ENCODE measurements around the gene CASS4. TPM values are rescaled to one million over a fixed set of nuclear protein-coding genes. Genes with fewer than 3 reads are reported as not detected.

The CASS4 gene
- total and polyA plus RNA-seq, 4 donors: 0.26 to 1.6 (median 1.1) TPM

- no peaks in the 10 kb centered on the region for H3K36me3 ChIP-seq (ENCODE audit: control insufficient read depth in 4 of 4, insufficient read depth in 3 of 4, low read depth in 1 of 4, low read length in 3 of 4)
- 86% methylated on average over 12 of the region's 12 CpGs for WGBS
- no peak overlapping the region for H3K4me3 ChIP-seq (ENCODE audit: low read depth in 1 of 3, low read length in 3 of 3)
- no peaks in the 10 kb centered on the region for H3K27me3 ChIP-seq (ENCODE audit: control insufficient read depth in 4 of 4, insufficient read depth in 4 of 4, low read length in 3 of 4)
- H3K9me3 ChIP-seq (ENCODE audit: control insufficient read depth in 4 of 4, low read length in 3 of 4): no peaks in the 10 kb centered on the region
- no peak overlapping the region for H3K27ac ChIP-seq (ENCODE audit: low read depth in 1 of 2, low read length in 2 of 2)
- no peak overlapping the region for H3K9ac ChIP-seq (ENCODE audit: low read depth in 1 of 2, low read length in 2 of 2)
- no peak for DNase-seq (ENCODE audit: low spot score)
- TF ChIP-seq NR2F2 (IDR thresholded peaks at IDR 0.05): no peak
- no peak for TF ChIP-seq RXRA (IDR thresholded peaks at IDR 0.05)
- no peak for TF ChIP-seq FOXA1 (IDR thresholded peaks at IDR 0.05)
- TF ChIP-seq, protein P1, sequence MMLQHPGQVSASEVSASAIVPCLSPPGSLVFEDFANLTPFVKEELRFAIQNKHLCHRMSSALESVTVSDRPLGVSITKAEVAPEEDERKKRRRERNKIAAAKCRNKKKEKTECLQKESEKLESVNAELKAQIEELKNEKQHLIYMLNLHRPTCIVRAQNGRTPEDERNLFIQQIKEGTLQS (IDR thresholded peaks at IDR 0.05): no peak
- no peak for TF ChIP-seq FOXA2 (IDR thresholded peaks at IDR 0.05)
- no peak for TF ChIP-seq HNF4A (conservative IDR thresholded peaks at IDR 0.05)
- no peak for TF ChIP-seq RAD21 (IDR thresholded peaks at IDR 0.05)
- no peak for TF ChIP-seq TAF1 (conservative IDR thresholded peaks at IDR 0.05)
- TF ChIP-seq ZBTB33 (IDR thresholded peaks at IDR 0.05): no peak
- no peak for TF ChIP-seq MAX (IDR thresholded peaks at IDR 0.05)
- no peak for TF ChIP-seq HNF4G (IDR thresholded peaks at IDR 0.05)
- no peak for TF ChIP-seq SP1 (IDR thresholded peaks at IDR 0.05)
- peaks cover 2 to 21% (median 17%) of the 10 kb centered on the region in 4 donors for H3K4me1 ChIP-seq (ENCODE audit: control insufficient read depth in 4 of 4, insufficient read depth in 4 of 4, low read length in 3 of 4)
Measured at GRCh38 chr20:56414842-56415765, 3.0 kb downstream of the CASS4 start.

- H3K9ac ChIP-seq (ENCODE audit: low read depth in 1 of 2, low read length in 2 of 2): no peak overlapping the region
- H3K9me3 ChIP-seq (ENCODE audit: control insufficient read depth in 4 of 4, low read length in 3 of 4): no peaks in the 10 kb centered on the region
- H3K4me3 ChIP-seq (ENCODE audit: low read depth in 1 of 3, low read length in 3 of 3): no peak overlapping the region
- 95% methylated on average over 7 of the region's 7 CpGs for WGBS
- H3K27me3 ChIP-seq (ENCODE audit: control insufficient read depth in 4 of 4, insufficient read depth in 4 of 4, low read length in 3 of 4): no peaks in the 10 kb centered on the region
- no peak for DNase-seq (ENCODE audit: low spot score)
- no peak overlapping the region for H3K27ac ChIP-seq (ENCODE audit: low read depth in 1 of 2, low read length in 2 of 2)
- H3K4me1 ChIP-seq (ENCODE audit: control insufficient read depth in 4 of 4, insufficient read depth in 4 of 4, low read length in 3 of 4): peaks cover 0 to 8% (median 5%) of the 10 kb centered on the region in 4 donors
- TF ChIP-seq RAD21 (IDR thresholded peaks at IDR 0.05) (no peak), FOXA2 (IDR thresholded peaks at IDR 0.05) (no peak), GABPA (IDR thresholded peaks at IDR 0.05 in 1 of 2, conservative IDR thresholded peaks at IDR 0.05 in 1 of 2) (no peak), ZBTB33 (IDR thresholded peaks at IDR 0.05) (no peak)
- no peaks in the 10 kb centered on the region for H3K36me3 ChIP-seq (ENCODE audit: control insufficient read depth in 4 of 4, insufficient read depth in 3 of 4, low read depth in 1 of 4, low read length in 3 of 4)
Measured at GRCh38 chr20:56417402-56417801, 5.3 kb downstream of the CASS4 start.
